Activated CD8-positive, alpha-beta T cell treated with anti-CD3 and anti-CD28 coated beads, Interleukin-2, amount 10 ng/mL, durations not matched to agents 7 days and 5 days (primary cell): ENCODE results near the gene ZDHHC1. TPM values are rescaled to one million over a fixed set of nuclear protein-coding genes. Genes with fewer than 3 reads are reported as not detected.

Experiments used
- ATAC-seq: fragments of 150-1000 bp; cut with Tn5 transposase; one replicate; pipeline ENCODE4 v1.10.0; 2021; ENCODE audit warnings: moderate library complexity
- CTCF ChIA-PET: fragments of 350-600 bp; sonication (Branson Sonifier 250); formaldehyde crosslinking; loops from one replicate; lab custom pipeline; 2021; ENCODE audit warnings: antibody characterized with exemption; lab: Charles Lee
- POLR2A ChIA-PET: fragments of 350-600 bp; sonication (Branson Sonifier 250); formaldehyde crosslinking; loops from one replicate; lab custom pipeline; 2021; ENCODE audit warnings: antibody characterized with exemption; lab: Charles Lee
- DNase-seq: peaks from one replicate; pipeline ENCODE4 v3.0.0-alpha.2; 2020
- H3K27ac Mint-ChIP-seq: one replicate; pipeline ENCODE4 v1.8.0; 2021; ENCODE audit warnings: mild to moderate bottlenecking, mixed read lengths
- H3K27me3 Mint-ChIP-seq: one replicate; pipeline ENCODE4 v1.8.0; 2021; ENCODE audit warnings: low read depth, mixed read lengths
- H3K36me3 Mint-ChIP-seq: one replicate; pipeline ENCODE4 v1.8.0; 2021; ENCODE audit warnings: low read depth, mixed read lengths
- H3K4me1 Mint-ChIP-seq: one replicate; pipeline ENCODE4 v1.8.0; 2021; ENCODE audit warnings: low read depth, mixed read lengths
- H3K4me3 Mint-ChIP-seq: one replicate; pipeline ENCODE4 v1.8.0; 2021; ENCODE audit warnings: mild to moderate bottlenecking, mixed read lengths
- H3K9me3 Mint-ChIP-seq: one replicate; pipeline ENCODE4 v1.8.0; 2022; ENCODE audit warnings: mixed read lengths; ENCODE audit not compliant: insufficient read depth
- total RNA-seq, 2 experiments: library from RNA; stranded (reverse); gene quantifications; one replicate each; pipeline ENCODE4 v1.2.3, GENCODE V29; 2021

Gene ZDHHC1
- total RNA-seq, 2 experiments from 2014 or later, result 0.26 TPM; not detected in 1

DNA sequence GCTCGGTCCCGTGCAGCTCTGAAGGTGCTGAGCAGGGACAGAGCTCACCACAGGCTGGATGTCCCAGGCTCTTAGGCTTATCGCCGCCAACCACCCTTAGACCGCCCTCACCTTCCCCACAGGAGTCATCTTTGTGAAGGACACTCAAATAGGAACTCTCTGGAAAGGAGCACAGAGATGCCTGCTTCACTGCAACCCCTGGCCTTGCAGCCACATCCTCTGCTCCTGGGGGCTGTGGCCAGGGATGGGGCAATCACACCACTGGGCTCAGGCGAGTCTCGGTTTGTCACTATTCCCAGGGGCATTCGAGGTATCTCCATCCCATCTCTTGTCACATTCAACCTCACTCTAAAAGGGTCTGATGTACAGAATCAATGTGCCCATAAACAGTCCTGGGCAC is 10.9 kb downstream of the ZDHHC1 start:
- H3K9me3 Mint-ChIP-seq, result no peaks in the 10 kb centered on the region
- DNase-seq, result no peak
- H3K36me3 Mint-ChIP-seq, result no peaks in the 10 kb centered on the region
- CTCF ChIA-PET, result interaction anchor here (0.6 to 1.3 kb wide), 2 partner anchors 23 to 181 kb away, joined by 3 to 4 read pairs; no protein-coding TSS in a partner anchor
- ATAC-seq, result no peak
- H3K4me3 Mint-ChIP-seq, result no peak overlapping the region
- H3K27me3 Mint-ChIP-seq, result peaks cover 10% of the 10 kb centered on the region
- POLR2A ChIA-PET, result no interaction called here
- no peaks in the 10 kb centered on the region for H3K4me1 Mint-ChIP-seq
- no peak overlapping the region for H3K27ac Mint-ChIP-seq

DNA sequence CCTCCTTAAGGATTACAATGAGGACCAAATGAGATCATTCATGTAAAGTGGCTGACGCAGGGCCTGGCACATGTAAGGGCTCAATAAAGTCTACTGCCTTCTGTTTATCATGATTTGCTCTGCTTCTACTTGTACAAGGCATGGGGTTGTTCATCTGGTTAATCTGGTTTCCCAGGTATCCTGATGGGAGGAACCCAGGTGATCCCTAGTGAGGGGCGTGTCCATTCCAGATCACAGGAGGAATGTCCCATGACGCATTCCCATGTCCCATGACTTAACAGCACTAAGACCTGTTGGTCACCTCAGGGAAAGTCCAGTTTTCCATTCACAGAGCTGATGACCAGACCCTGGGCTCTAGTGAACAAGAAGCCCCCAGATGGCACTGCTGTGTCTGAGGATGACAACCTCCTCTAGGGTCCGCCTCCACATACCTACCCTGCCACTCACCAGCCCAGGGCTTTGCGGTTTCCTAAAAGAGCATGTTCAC is 11.5 kb downstream of the ZDHHC1 start:
- Mint-ChIP-seq H3K4me3 (no peak overlapping the region), H3K27me3 (peaks cover 10% of the 10 kb centered on the region), H3K9me3 (no peaks in the 10 kb centered on the region), H3K4me1 (no peaks in the 10 kb centered on the region), H3K36me3 (no peaks in the 10 kb centered on the region), H3K27ac (no peak overlapping the region)
- ATAC-seq (no peak), DNase-seq (no peak)
- ChIA-PET CTCF (interaction anchor here (1.3 kb wide), 1 partner anchor 23 kb away, joined by 3 read pairs; no protein-coding TSS in a partner anchor), POLR2A (no interaction called here)

DNA sequence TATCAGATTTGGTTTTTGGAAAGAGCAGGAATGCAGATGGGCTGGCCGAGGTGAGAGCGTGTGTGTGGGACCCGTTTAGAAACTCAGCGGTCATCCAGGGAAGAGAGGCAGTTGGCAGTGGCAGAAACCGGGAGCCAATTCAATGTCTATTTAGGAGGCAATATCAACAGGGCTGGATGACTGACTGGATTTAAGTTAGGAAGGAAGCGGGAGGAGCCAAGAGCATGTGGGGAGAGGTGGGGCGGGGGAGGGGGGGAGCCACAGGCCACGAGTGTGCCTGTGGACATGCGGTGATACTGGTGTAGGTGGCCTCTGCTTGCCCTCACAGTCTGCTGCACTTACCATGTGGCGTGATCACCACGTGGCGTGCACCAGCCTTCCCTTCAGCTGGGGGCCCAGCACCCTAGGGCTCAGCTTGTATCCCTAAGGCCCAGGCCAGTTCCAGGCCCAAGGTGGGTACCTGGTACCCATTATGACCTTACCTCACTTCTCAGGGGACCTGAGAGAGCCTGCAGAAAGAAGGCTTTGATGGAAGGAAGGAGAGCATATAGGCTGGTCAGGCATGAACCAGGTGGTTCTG is 12.2 kb downstream of the ZDHHC1 start:
- H3K27ac Mint-ChIP-seq, result no peak overlapping the region
- ATAC-seq (no peak), DNase-seq (no peak)
- CTCF ChIA-PET, result interaction anchor here (1.3 kb wide), 1 partner anchor 24 kb away, joined by 3 read pairs; no protein-coding TSS in a partner anchor
- POLR2A ChIA-PET, result no interaction called here
- no peaks in the 10 kb centered on the region for H3K4me1 Mint-ChIP-seq
- peaks cover 10% of the 10 kb centered on the region for H3K27me3 Mint-ChIP-seq
- H3K9me3 Mint-ChIP-seq, result no peaks in the 10 kb centered on the region
- H3K36me3 Mint-ChIP-seq, result no peaks in the 10 kb centered on the region
- no peak overlapping the region for H3K4me3 Mint-ChIP-seq

DNA sequence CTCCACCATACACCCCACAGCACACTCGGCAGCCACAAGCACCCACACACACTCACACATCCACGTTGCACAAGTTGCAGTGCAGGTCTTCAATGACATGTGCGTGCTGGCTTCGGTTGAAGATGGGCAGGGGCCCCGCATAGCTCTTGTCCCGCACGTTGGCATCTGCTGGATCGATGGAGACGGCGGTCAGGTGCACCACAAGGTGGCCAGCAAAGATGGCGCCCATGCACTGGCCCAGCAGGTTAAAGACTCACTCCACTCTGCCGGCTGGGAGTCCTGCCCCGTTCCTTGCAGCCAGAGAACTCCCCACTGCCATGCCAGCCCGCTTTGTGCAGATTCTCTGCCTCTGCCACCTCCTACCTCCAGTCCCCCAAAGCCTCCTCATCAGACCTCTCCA is 15.4 kb downstream of the ZDHHC1 start:
- Mint-ChIP-seq H3K36me3 (no peaks in the 10 kb centered on the region), H3K4me3 (no peak overlapping the region), H3K27me3 (peaks cover 10% of the 10 kb centered on the region), H3K4me1 (no peaks in the 10 kb centered on the region), H3K9me3 (no peaks in the 10 kb centered on the region), H3K27ac (no peak overlapping the region)
- DNase-seq (no peak), ATAC-seq (no peak)
- ChIA-PET CTCF (interaction anchor here (1.3 to 5.0 kb wide), 2 partner anchors 12 to 140 kb away, joined by 3 to 34 read pairs; no protein-coding TSS in a partner anchor), POLR2A (no interaction called here)

DNA sequence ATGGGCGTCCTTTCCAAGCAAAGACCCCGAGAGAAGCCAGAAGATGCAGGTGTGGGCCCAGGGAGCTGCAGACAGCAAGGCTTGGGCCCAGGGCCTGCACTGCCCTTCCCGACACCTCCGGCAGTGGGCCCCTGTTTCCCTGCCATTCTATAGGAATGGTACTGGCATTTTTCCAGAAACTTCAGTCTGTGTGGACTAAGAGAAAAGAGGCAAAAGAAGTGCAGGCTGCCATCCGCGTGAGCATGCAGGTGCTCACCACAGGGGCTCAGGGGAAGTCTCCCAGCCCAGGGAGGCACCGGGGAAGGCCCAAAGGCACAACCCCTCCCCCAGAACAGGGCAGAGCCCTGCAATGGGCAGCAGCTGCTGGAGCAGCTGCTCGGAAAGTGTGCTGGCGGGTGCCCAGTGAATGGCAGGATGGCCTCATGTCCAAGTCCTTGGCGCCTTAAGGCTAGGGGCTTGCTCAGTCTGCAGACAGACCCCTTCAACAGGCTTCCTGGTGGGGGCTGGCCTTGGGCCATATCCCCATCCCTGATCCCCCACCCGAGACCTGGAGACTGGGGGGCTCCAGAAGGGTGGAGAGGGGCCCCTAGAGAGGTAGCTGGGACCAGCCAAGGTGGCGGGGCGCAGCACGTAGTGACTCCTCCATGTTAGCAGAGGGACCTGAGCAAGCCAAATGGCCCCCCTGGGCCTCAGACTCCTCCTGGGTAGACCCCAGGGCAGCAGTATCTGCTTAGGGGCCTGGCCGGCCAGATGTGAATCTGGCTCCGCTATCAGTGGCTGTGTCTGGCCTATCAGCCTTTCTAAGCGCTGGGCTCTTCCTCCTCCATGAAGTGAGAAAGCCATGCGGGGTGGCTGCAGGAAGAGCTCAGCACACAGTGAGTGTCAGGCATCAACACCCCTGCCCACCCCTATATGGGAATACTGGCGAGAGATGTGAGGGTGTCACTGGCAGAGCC is 16.2 kb downstream of the ZDHHC1 start:
- CTCF ChIA-PET, result interaction anchor here (0.6 to 5.0 kb wide), 35 partner anchors 11 to 296 kb away, joined by 3 to 34 read pairs (median 4); partner anchors contain the start of genes FHOD1, TMEM208 and ZDHHC1
- POLR2A ChIA-PET, result no interaction called here
- no peaks in the 10 kb centered on the region for H3K9me3 Mint-ChIP-seq
- no peak overlapping the region for H3K27ac Mint-ChIP-seq
- no peaks in the 10 kb centered on the region for H3K36me3 Mint-ChIP-seq
- H3K4me3 Mint-ChIP-seq, result no peak overlapping the region
- DNase-seq (no peak), ATAC-seq (no peak)
- no peaks in the 10 kb centered on the region for H3K4me1 Mint-ChIP-seq
- peaks cover 19% of the 10 kb centered on the region for H3K27me3 Mint-ChIP-seq

DNA sequence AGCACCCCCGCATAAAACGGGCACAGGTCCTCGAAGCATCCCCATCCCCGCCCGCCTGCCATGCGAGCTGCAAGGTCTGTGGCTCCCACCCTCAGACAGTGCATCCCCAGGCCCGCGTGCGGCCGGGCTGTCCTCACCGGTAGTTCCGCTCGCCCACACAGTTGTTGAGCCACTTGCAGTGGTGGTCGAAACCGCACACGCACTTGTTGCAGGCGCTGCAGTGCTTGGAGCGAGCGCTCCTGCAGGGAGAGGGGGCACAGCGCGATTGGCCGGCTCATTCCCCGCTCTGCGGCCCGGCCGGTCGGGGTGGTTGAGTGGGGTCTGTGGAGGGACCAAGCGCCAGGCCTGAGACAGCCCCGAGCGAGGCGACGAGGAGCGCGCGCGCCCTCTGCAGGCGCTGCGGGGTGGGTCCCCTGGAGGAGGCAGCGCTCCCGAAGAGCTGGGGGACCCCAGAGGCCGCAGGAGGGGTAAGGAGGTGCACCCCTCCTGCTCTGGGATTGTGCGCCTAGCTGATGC is 17.0 kb downstream of the ZDHHC1 start:
- CTCF ChIA-PET, result interaction anchor here (0.6 to 5.0 kb wide), 35 partner anchors 10 to 295 kb away, joined by 3 to 34 read pairs (median 4); partner anchors contain the start of genes FHOD1, TMEM208 and ZDHHC1
- Mint-ChIP-seq H3K36me3 (no peaks in the 10 kb centered on the region), H3K4me3 (no peak overlapping the region), H3K9me3 (no peaks in the 10 kb centered on the region), H3K27me3 (peaks cover 23% of the 10 kb centered on the region), H3K4me1 (peaks cover under 1% of the 10 kb centered on the region), H3K27ac (no peak overlapping the region)
- peak; percentile 55 for DNase-seq
- ATAC-seq, result peak; percentile 81
- POLR2A ChIA-PET, result no interaction called here

DNA sequence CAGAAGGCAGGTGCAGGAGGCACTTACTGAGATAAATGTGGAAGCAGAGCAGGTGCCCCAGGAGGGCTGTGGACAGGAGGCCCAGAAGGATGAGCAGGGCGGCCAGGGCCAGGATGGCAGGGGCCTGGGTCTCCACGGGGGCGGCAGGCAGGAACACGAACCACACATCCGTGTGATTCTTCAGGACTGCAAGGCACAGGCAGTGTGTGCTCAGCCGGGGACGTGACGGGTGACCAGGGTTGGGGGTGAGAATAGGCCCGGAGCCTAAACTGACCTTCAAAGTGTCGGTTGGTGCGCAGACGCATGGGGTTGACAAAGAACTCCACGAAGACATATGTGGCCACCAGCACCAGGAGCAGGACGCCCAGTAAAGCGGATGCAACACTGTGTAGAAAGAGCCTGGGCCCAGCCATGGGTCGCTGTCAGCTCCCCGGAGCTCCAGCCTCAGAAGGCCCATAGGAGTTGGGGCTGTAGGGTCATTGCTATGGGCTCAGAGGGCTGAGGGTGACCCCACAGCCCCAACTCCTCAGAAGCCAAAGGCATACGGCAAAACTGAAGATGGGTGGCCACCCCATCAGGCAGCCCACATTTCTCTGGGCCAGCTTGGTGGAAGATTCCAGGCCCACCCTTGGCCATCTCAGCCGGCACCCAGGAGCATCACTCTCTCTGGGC is 17.6 kb downstream of the ZDHHC1 start:
- Mint-ChIP-seq H3K27me3 (peaks cover 29% of the 10 kb centered on the region), H3K4me1 (peaks cover 7% of the 10 kb centered on the region), H3K9me3 (no peaks in the 10 kb centered on the region), H3K36me3 (no peaks in the 10 kb centered on the region), H3K4me3 (no peak overlapping the region), H3K27ac (no peak overlapping the region)
- DNase-seq, result no peak
- CTCF ChIA-PET, result interaction anchor here (0.8 to 5.0 kb wide), 13 partner anchors 14 to 194 kb away, joined by 3 to 34 read pairs (median 6); no protein-coding TSS in a partner anchor
- no peak for ATAC-seq
- POLR2A ChIA-PET, result no interaction called here

DNA sequence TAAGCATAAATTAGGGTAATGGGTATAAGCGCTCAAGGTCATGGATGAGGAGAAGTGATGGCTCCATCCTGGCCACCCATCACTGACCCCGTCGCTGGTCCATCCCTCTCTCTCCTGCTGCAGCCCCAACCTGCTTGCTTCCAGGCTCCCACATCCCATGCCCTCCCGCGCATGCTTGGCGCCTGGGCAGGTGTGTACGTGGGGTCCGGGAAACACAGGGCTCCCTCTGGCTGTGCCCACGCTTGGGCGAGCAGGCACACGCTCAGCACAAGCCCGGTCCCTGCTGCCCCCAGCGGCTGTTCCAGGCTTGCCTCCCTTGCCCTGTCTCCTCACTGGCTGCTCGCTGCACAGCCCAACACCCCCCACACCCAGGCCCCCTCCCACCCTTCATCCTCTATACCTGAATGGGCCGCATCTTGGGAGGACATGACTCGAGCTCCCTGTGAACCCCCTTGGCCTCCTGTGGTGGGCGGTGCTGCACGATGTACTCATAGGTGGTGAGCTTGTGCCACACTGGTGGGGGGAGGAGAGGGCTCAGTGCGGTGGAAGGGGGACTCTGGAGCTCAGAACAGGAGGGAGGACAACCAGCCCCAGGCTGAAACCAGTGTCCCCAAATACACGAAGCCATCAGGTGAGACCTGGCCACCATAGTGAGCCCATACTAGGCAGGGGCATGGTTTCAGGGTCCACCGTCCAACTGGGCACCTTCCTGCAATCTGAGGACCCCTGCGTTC is 18.3 kb downstream of the ZDHHC1 start:
- Mint-ChIP-seq H3K27me3 (peaks cover 29% of the 10 kb centered on the region), H3K4me1 (peaks cover 9% of the 10 kb centered on the region), H3K9me3 (no peaks in the 10 kb centered on the region), H3K36me3 (no peaks in the 10 kb centered on the region), H3K4me3 (no peak overlapping the region), H3K27ac (no peak overlapping the region)
- ATAC-seq (no peak), DNase-seq (no peak)
- POLR2A ChIA-PET, result no interaction called here
- CTCF ChIA-PET, result interaction anchor here (0.9 to 5.0 kb wide), 5 partner anchors 19 to 193 kb away, joined by 3 to 34 read pairs (median 4); no protein-coding TSS in a partner anchor

DNA sequence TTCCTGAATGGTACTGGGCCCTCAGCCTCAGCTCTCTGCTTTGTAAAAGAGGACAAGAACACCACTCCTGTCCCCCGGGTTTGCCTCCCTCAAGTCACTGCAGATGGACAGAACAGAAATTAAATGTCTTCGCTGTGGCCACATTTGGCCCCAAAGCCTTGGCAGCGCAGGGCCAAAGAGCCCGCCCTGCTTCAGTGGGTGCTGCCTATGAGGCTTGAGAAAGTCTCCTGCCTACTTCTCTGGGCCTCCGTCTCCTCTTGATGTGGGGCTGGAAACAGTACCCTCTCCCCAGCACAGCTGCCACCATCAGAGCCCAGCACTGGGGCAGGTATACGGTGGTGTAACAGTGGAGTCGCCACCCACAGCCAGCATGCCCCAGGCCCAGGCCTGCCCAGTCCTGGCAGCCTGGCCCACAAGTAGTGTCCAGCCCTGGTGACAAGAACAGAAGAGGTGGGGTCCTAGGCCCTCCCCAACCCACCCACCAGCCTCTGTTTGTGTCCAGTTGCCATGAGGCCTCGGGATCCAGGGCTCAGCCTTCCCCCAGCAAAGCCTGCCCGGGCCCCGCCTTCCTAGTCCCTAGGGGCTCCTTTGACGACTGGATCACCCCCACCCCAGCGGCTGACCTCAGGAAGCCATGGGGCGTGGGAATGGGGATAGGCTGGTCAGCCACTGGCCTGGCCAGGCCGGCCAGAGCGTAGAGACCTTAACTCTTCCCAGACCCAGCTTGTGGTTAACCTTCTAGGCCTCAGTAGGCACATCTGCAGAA is 19.1 kb downstream of the ZDHHC1 start:
- Mint-ChIP-seq H3K27ac (no peak overlapping the region), H3K4me3 (no peak overlapping the region), H3K36me3 (no peaks in the 10 kb centered on the region), H3K9me3 (no peaks in the 10 kb centered on the region), H3K4me1 (peaks cover 9% of the 10 kb centered on the region), H3K27me3 (peaks cover 32% of the 10 kb centered on the region)
- ChIA-PET POLR2A (no interaction called here), CTCF (interaction anchor here (0.9 to 1.5 kb wide), 3 partner anchors 20 to 436 kb away, joined by 3 to 4 read pairs (median 3); partner anchors contain the start of gene CES3)
- DNase-seq, result no peak
- no peak for ATAC-seq
